Fibroblast of lung (primary cell): ENCODE data around the gene UQCRHL. TPM values are rescaled to one million over a fixed set of nuclear protein-coding genes. Genes with fewer than 3 reads are reported as not detected.

ENCODE experiments used
- DNase-seq, 2 donors: peaks; one replicate each; pipeline versions ENCODE4 v3.0.0 to v3.0.0-alpha.2; 2010; ENCODE audit warnings: low read depth in 2 of 2
- H2AFZ ChIP-seq: 2 replicates; pipeline ENCODE4 v1.5.1; 2012; ENCODE audit warnings: low read length, control low read depth, inconsistent platforms
- H3K27ac ChIP-seq: 2 replicates; pipeline ENCODE4 v1.5.1; 2011; ENCODE audit warnings: low read length, control low read depth; ENCODE audit not compliant: insufficient read depth
- H3K27me3 ChIP-seq: 2 replicates; pipeline ENCODE4 v1.5.1; 2011; ENCODE audit warnings: mild to moderate bottlenecking, low read length; ENCODE audit not compliant: control insufficient read depth, insufficient read depth
- H3K36me3 ChIP-seq: 2 replicates; pipeline ENCODE4 v1.5.1; 2011; ENCODE audit warnings: low read length; ENCODE audit not compliant: control insufficient read depth, insufficient read depth
- H3K4me1 ChIP-seq: 2 replicates; pipeline ENCODE4 v1.5.1; 2011; ENCODE audit warnings: low read length; ENCODE audit not compliant: control insufficient read depth, insufficient read depth; ENCODE audit errors: extremely low read depth
- H3K4me2 ChIP-seq: 2 replicates; pipeline ENCODE4 v1.5.1; 2011; ENCODE audit warnings: low read length, control low read depth; ENCODE audit not compliant: insufficient read depth; ENCODE audit errors: extremely low read depth
- H3K4me3 ChIP-seq, 4 experiments: fragments of 200-600 bp in 1 of 4; sonication (generic) in 1 of 4; replicated peaks in 1 of 4; 2 replicates each; pipeline ENCODE4 v1.5.1; 2011 to 2016; ENCODE audit warnings: low read length in 4 of 4, low read depth in 3 of 4, mild to moderate bottlenecking in 3 of 4, control low read depth in 2 of 4, inconsistent platforms in 1 of 4, mixed read lengths in 1 of 4; ENCODE audit not compliant: insufficient read depth in 1 of 4; ENCODE audit errors: control extremely low read depth in 1 of 4
- H3K79me2 ChIP-seq: 2 replicates; pipeline ENCODE4 v1.5.1; 2012; ENCODE audit warnings: mild to moderate bottlenecking, low read length, inconsistent platforms; ENCODE audit not compliant: control insufficient read depth, insufficient read depth
- H3K9ac ChIP-seq: 2 replicates; pipeline ENCODE4 v1.5.1; 2011; ENCODE audit warnings: mild to moderate bottlenecking, low read length, control low read depth; ENCODE audit not compliant: insufficient read depth
- H3K9me3 ChIP-seq: 2 replicates; pipeline ENCODE4 v1.5.1; 2012; ENCODE audit warnings: low read depth, low read length; ENCODE audit not compliant: control insufficient read depth, insufficient read depth
- H4K20me1 ChIP-seq: 2 replicates; pipeline ENCODE4 v1.5.1; 2011; ENCODE audit warnings: low read length; ENCODE audit not compliant: control insufficient read depth, insufficient read depth; ENCODE audit errors: extremely low read depth
- EZH2 ChIP-seq: IDR thresholded peaks from 2 replicates; pipeline ENCODE4 v1.5.1; 2012; ENCODE audit warnings: low read length, control low read depth, mild to moderate bottlenecking; ENCODE audit errors: missing control alignments
- polyA plus RNA-seq, 2 donors: library from polyadenylated mRNA; depleted of rRNA in 1 of 2; stranded (reverse) in 1 of 2; unstranded in 1 of 2; fragments of >200 nt; gene quantifications; 2 replicates each; pipeline ENCODE4 v1.2.1, GENCODE V29; 2011 to 2012; ENCODE audit warnings: missing spikeins in 1 of 2
- total RNA-seq: library from RNA; depleted of rRNA; stranded (reverse); fragments of >200 nt; gene quantifications from 2 replicates; pipeline ENCODE4 v1.2.1, GENCODE V29; 2014
- TF ChIP-seq, protein P1 (sequence below), 2 donors: IDR thresholded peaks in 1 of 2; conservative IDR thresholded peaks in 1 of 2; 1 replicate in 1 of 2; 2 replicates in 1 of 2; pipeline ENCODE4 v1.5.1; 2011 to 2012; ENCODE audit warnings: low read length in 2 of 2, control low read depth in 1 of 2, inconsistent platforms in 1 of 2, low read depth in 1 of 2, mild to moderate bottlenecking in 1 of 2

UQCRHL gene
- total and polyA plus RNA-seq, 2 donors (not counting 1 experiment from before 2014, with no cell fraction given) = 1.3 to 7.8 TPM

DNA sequence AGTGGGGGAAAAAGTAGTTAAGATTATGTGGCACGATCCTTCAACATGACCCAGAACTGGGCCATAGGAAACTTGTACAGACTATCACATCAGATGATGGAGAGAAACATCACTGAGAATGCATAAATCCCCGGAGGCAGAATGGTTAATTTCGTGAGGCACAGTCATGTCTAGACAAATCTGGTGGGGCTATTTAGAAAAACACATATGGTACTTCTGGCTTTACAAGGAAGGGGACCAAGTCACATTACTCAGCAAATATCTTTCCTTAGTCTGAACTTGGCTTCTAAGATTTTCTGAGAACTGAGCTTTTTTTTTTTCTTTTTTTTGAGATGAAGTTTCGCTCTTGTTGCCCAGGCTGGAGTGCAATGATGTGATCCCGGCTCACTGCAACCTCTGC, 9.2 kb upstream of the UQCRHL start:
- Histone ChIP-seq H3K79me2 (no peaks in the 10 kb centered on the region), H3K9ac (no peak overlapping the region), H3K4me2 (no peak overlapping the region), H4K20me1 (no peaks in the 10 kb centered on the region), H3K4me3 (no peak overlapping the region), H3K9me3 (no peaks in the 10 kb centered on the region), H3K27me3 (no peaks in the 10 kb centered on the region), H3K4me1 (no peaks in the 10 kb centered on the region), H2AFZ (no peak overlapping the region), H3K36me3 (no peaks in the 10 kb centered on the region), H3K27ac (no peak overlapping the region)
- TF ChIP-seq EZH2 = no peak
- TF ChIP-seq, protein P1, sequence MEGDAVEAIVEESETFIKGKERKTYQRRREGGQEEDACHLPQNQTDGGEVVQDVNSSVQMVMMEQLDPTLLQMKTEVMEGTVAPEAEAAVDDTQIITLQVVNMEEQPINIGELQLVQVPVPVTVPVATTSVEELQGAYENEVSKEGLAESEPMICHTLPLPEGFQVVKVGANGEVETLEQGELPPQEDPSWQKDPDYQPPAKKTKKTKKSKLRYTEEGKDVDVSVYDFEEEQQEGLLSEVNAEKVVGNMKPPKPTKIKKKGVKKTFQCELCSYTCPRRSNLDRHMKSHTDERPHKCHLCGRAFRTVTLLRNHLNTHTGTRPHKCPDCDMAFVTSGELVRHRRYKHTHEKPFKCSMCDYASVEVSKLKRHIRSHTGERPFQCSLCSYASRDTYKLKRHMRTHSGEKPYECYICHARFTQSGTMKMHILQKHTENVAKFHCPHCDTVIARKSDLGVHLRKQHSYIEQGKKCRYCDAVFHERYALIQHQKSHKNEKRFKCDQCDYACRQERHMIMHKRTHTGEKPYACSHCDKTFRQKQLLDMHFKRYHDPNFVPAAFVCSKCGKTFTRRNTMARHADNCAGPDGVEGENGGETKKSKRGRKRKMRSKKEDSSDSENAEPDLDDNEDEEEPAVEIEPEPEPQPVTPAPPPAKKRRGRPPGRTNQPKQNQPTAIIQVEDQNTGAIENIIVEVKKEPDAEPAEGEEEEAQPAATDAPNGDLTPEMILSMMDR (conservative IDR thresholded peaks at IDR 0.05 in 1 of 2, IDR thresholded peaks at IDR 0.05 in 1 of 2; ENCODE audit: low read depth in 1 of 2, low read length in 2 of 2) = no peak
- no peak for DNase-seq

DNA sequence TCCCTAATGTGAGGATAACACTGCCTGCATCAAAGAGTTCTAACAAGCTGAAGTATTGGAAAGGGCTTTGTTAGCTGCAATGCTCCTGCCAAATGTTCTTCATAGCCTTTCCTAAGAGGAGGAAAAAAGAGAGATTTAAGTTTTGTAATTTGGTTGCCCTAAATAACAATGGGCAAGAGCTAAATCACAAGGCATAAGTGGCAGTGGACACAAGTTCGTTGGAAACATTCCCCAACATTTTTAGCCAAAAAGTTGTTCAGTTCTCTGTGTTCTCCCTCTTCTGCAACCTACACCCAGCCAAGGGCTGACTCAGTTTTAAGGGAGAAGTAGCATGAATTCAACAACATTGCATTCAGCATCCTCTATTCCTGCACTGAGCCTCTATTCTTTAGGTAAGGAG, 2.6 kb upstream of the UQCRHL start:
- H3K4me2 ChIP-seq = no peak overlapping the region
- H2AFZ ChIP-seq = no peak overlapping the region
- H3K27ac ChIP-seq = no peak overlapping the region
- no peaks in the 10 kb centered on the region for H4K20me1 ChIP-seq
- no peaks in the 10 kb centered on the region for H3K27me3 ChIP-seq
- TF ChIP-seq, protein P1 (conservative IDR thresholded peaks at IDR 0.05 in 1 of 2, IDR thresholded peaks at IDR 0.05 in 1 of 2; ENCODE audit: low read depth in 1 of 2, low read length in 2 of 2) = no peak
- no peak for TF ChIP-seq EZH2
- no peaks in the 10 kb centered on the region for H3K4me1 ChIP-seq
- no peak overlapping the region for H3K4me3 ChIP-seq
- DNase-seq = no peak
- H3K36me3 ChIP-seq = no peaks in the 10 kb centered on the region
- H3K9me3 ChIP-seq = no peaks in the 10 kb centered on the region
- H3K9ac ChIP-seq = no peak overlapping the region
- H3K79me2 ChIP-seq = no peaks in the 10 kb centered on the region

DNA sequence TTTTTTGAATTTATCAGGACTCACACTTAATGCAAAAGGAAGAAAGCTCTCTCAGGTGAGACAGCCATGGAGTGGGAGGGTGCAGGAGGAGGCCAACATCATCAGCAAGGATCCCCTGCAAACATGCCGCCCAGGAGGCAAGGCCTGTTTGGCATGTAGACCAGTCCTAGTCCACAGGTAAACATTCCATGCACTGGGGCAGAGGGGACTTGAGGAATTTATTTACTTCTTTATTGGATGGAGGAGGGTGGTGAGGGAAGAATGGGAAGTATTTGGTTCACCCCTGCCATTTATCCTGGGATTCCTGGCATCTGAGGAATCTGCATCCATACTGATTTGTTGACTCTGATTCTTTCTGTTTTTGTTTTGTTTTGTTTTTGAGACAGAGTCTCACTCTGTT, 1.5 kb upstream of the UQCRHL start:
- H3K4me3 ChIP-seq = no peak overlapping the region
- no peak overlapping the region for H3K9ac ChIP-seq
- H3K4me1 ChIP-seq = no peaks in the 10 kb centered on the region
- H3K9me3 ChIP-seq = no peaks in the 10 kb centered on the region
- no peak for TF ChIP-seq EZH2
- TF ChIP-seq, protein P1 (conservative IDR thresholded peaks at IDR 0.05 in 1 of 2, IDR thresholded peaks at IDR 0.05 in 1 of 2; ENCODE audit: low read depth in 1 of 2, low read length in 2 of 2) = no peak
- H3K36me3 ChIP-seq = no peaks in the 10 kb centered on the region
- H3K79me2 ChIP-seq = no peaks in the 10 kb centered on the region
- no peak overlapping the region for H2AFZ ChIP-seq
- H4K20me1 ChIP-seq = no peaks in the 10 kb centered on the region
- H3K4me2 ChIP-seq = no peak overlapping the region
- H3K27me3 ChIP-seq = no peaks in the 10 kb centered on the region
- DNase-seq = no peak
- H3K27ac ChIP-seq = no peak overlapping the region
